HepG2 (cell line): ENCODE data around the gene MT1F. TPM values are rescaled to one million over a fixed set of nuclear protein-coding genes. Genes with fewer than 3 reads are reported as not detected.
A peak's percentile ranks its signal among the peaks of the same experiment; 100 is the strongest.

ENCODE experiments used
- ATAC-seq: fragments of 200-7000 bp; cut with Tn5 transposase; 3 replicates; pipeline ENCODE4 v1.9.1; 2020; ENCODE audit warnings: mild to moderate bottlenecking, moderate library complexity
- BruUV-seq: library from RNA; stranded (reverse); fragments of 400-500 nt; replicated peaks from 2 replicates; lab custom pipeline; 2021; lab: Mats Ljungman, UMichigan
- CTCF ChIA-PET: fragments of 300-600 bp; formaldehyde crosslinking; extraction: SDS; loops from one replicate; lab custom pipeline; 2021; ENCODE audit warnings: low total read pairs, inconsistent platforms, low intra/inter-chr PET ratio; lab: Yijun Ruan, JAX
- POLR2A ChIA-PET: fragments of 350-600 bp; sonication (Branson Sonifier 250); formaldehyde crosslinking; loops from one replicate; lab custom pipeline; 2020; ENCODE audit warnings: antibody characterized with exemption, inconsistent platforms; lab: Yijun Ruan, JAX
- DNase-seq: peaks from one replicate; pipeline ENCODE4 v3.0.0-alpha.2; 2015; ENCODE audit warnings: low spot score
- FAIRE-seq: peaks from 3 replicates; lab custom pipeline; 2011; peaks lifted over from hg19 to GRCh38; lab: Jason Lieb, UNC
- H2AFZ ChIP-seq: one replicate; pipeline ENCODE4 v1.6.1; 2011; ENCODE audit warnings: low read length, inconsistent platforms
- H3K27ac ChIP-seq: fragments of 300-600 bp; 3 replicates; pipeline ENCODE4 v1.8.0; 2011; ENCODE audit warnings: mixed run types, mild to moderate bottlenecking, mixed read lengths, low read length, inconsistent platforms; ENCODE audit not compliant: insufficient read depth; ENCODE audit errors: extremely low read length
- H3K27me3 ChIP-seq, 2 experiments: fragments of 200-600 bp in 1 of 2; 2 replicates in 1 of 2; 3 replicates in 1 of 2; pipeline versions ENCODE4 v1.6.0 to v1.8.0; 2011; ENCODE audit warnings: low read length in 2 of 2, mild to moderate bottlenecking in 2 of 2, moderate library complexity in 2 of 2, inconsistent platforms in 1 of 2; ENCODE audit not compliant: insufficient read depth in 2 of 2, control insufficient read depth in 1 of 2
- H3K36me3 ChIP-seq, 2 experiments: fragments of 200-600 bp in 1 of 2; replicated peaks in 1 of 2; 2 replicates in 1 of 2; 3 replicates in 1 of 2; pipeline versions ENCODE4 v1.5.1 to v1.8.0; 2011; ENCODE audit warnings: low read length in 2 of 2, inconsistent platforms in 1 of 2; ENCODE audit not compliant: insufficient read depth in 2 of 2, control insufficient read depth in 1 of 2
- H3K4me1 ChIP-seq: 2 replicates; pipeline ENCODE4 v1.5.1; 2012; ENCODE audit warnings: low read length, inconsistent platforms; ENCODE audit not compliant: insufficient read depth
- H3K4me2 ChIP-seq: 2 replicates; pipeline ENCODE4 v1.6.0; 2011; ENCODE audit warnings: low read depth, low read length, inconsistent platforms
- H3K4me3 ChIP-seq, 3 experiments: fragments of 200-600 bp in 1 of 3; sonication (generic), shearing (Covaris generic) in 1 of 3; replicated peaks in 1 of 3; 2 replicates each; pipeline ENCODE4 v1.5.1; 2011 to 2016; ENCODE audit warnings: low read length in 3 of 3, inconsistent platforms in 2 of 3, low read depth in 2 of 3, mild to moderate bottlenecking in 2 of 3, control low read depth in 1 of 3, mixed read lengths in 1 of 3; ENCODE audit not compliant: insufficient read depth in 1 of 3
- H3K79me2 ChIP-seq: one replicate; pipeline ENCODE4 v1.6.1; 2011; ENCODE audit warnings: low read length, inconsistent platforms; ENCODE audit not compliant: insufficient read depth
- H3K9ac ChIP-seq: 2 replicates; pipeline ENCODE4 v1.6.0; 2011; ENCODE audit warnings: mild to moderate bottlenecking, low read depth, low read length, inconsistent platforms; ENCODE audit not compliant: insufficient read depth
- H3K9me3 ChIP-seq: 2 replicates; pipeline ENCODE4 v1.5.1; 2012; ENCODE audit warnings: mild to moderate bottlenecking, low read length
- H4K20me1 ChIP-seq: 2 replicates; pipeline ENCODE4 v1.6.0; 2011; ENCODE audit warnings: inconsistent platforms, mild to moderate bottlenecking, low read length, moderate library complexity; ENCODE audit not compliant: insufficient read depth
- ASH2L ChIP-seq: fragments of 300-600, 200-600 bp; sonication (generic); IDR thresholded peaks from 2 replicates; pipeline ENCODE4 v1.7.0; 2017; ENCODE audit warnings: low read depth, mild to moderate bottlenecking, moderate library complexity, mixed read lengths, low read length; ENCODE audit not compliant: insufficient read length
- ATF7-NPFF ChIP-seq: sonication (generic); formaldehyde crosslinking; IDR thresholded peaks from 2 replicates; pipeline ENCODE4 v1.8.1; 2023; ENCODE audit warnings: mild to moderate bottlenecking, low read depth, missing genetic modification reagents, moderate library complexity
- DBP ChIP-seq: sonication (generic); formaldehyde crosslinking; IDR thresholded peaks from 2 replicates; pipeline ENCODE4 v1.4.0; 2020; ENCODE audit warnings: missing genetic modification reagents; ENCODE audit errors: not compliant biosample characterization
- HOXA3 ChIP-seq: sonication (generic); formaldehyde crosslinking; IDR thresholded peaks from 2 replicates; pipeline ENCODE4 v1.5.0; 2020; ENCODE audit warnings: missing genetic modification reagents
- KLF15 ChIP-seq: sonication (generic); formaldehyde crosslinking; IDR thresholded peaks from 2 replicates; pipeline ENCODE4 v1.8.1; 2023; ENCODE audit warnings: borderline replicate concordance, mild to moderate bottlenecking, inconsistent platforms, missing genetic modification reagents, mixed read lengths
- MXD4 ChIP-seq: IDR thresholded peaks from 2 replicates; pipeline ENCODE4 v1.6.1; 2016; ENCODE audit warnings: mild to moderate bottlenecking, missing biosample characterization, missing genetic modification reagents
- NRL ChIP-seq: sonication (generic); formaldehyde crosslinking; IDR thresholded peaks from 2 replicates; pipeline ENCODE4 v1.5.0; 2020; ENCODE audit warnings: missing genetic modification reagents, mild to moderate bottlenecking, moderate library complexity, borderline replicate concordance
- PAWR ChIP-seq: sonication (generic); formaldehyde crosslinking; IDR thresholded peaks from 2 replicates; pipeline ENCODE4 v1.4.0; 2020; ENCODE audit warnings: missing genetic modification reagents, mild to moderate bottlenecking, borderline replicate concordance
- REL ChIP-seq: sonication (generic); formaldehyde crosslinking; conservative IDR thresholded peaks from 2 replicates; pipeline ENCODE4 v1.8.0; 2022; ENCODE audit warnings: mild to moderate bottlenecking, missing genetic modification reagents, moderate library complexity
- ZGPAT ChIP-seq: IDR thresholded peaks from 2 replicates; pipeline ENCODE4 v1.6.1; 2016; ENCODE audit warnings: mild to moderate bottlenecking
- ZNF576 ChIP-seq: sonication (generic); formaldehyde crosslinking; IDR thresholded peaks from 2 replicates; pipeline ENCODE4 v1.4.0; 2020; ENCODE audit warnings: mild to moderate bottlenecking, missing genetic modification reagents
- ZNF678 ChIP-seq: sonication (generic); formaldehyde crosslinking; IDR thresholded peaks from 2 replicates; pipeline ENCODE4 v1.4.0; 2020; ENCODE audit warnings: mild to moderate bottlenecking, missing genetic modification reagents
- ZNF687 ChIP-seq: sonication (generic); formaldehyde crosslinking; IDR thresholded peaks from 2 replicates; pipeline ENCODE4 v1.5.1; 2020; ENCODE audit warnings: mild to moderate bottlenecking, missing genetic modification reagents, moderate library complexity
- ZNF704 ChIP-seq: sonication (generic); formaldehyde crosslinking; IDR thresholded peaks from 2 replicates; pipeline ENCODE4 v1.8.1; 2023; ENCODE audit warnings: mild to moderate bottlenecking, inconsistent platforms, moderate library complexity, missing genetic modification reagents, borderline replicate concordance
- ZNF761 ChIP-seq: sonication (generic); formaldehyde crosslinking; conservative IDR thresholded peaks from 2 replicates; pipeline ENCODE4 v1.4.0; 2020; ENCODE audit warnings: mild to moderate bottlenecking, missing genetic modification reagents
- WGBS: methylation state at CpG from one replicate; pipeline ENCODE4 v1.1.6; 2017; ENCODE audit warnings: low lambda C conversion rate; 5-methylcytosine and 5-hydroxymethylcytosine counted together
- in situ Hi-C: cut with HindIII; loops from 2 replicates; pipeline ENCODE4 v1.10.0; 2017; ENCODE audit warnings: low pct_unique_long_range_greater_than_20kb; ENCODE audit not compliant: extremely low pct_ligation_motif_present
- intact Hi-C: fragments of 100-400 bp; cut with micrococcal nuclease; formaldehyde crosslinking; loops from one replicate; pipeline ENCODE4 v1.10.0; 2022; ENCODE audit not compliant: unreplicated experiment
- polyA plus RNA-seq, 8 experiments: library from polyadenylated mRNA; depleted of rRNA in 3 of 8; stranded (reverse) in 7 of 8; unstranded in 1 of 8; fragments of >200 nt; fragmentation: Illumina TruSeq in 4 of 8; extraction: Trizol in 4 of 8; gene quantifications; 2 replicates each; pipeline versions ENCODE4 v1.2.1 to v1.2.3, GENCODE V29; 2011 to 2016; ENCODE audit warnings: low read depth in 4 of 8, missing spikeins in 1 of 8, mixed read lengths in 1 of 8; ENCODE audit not compliant: insufficient read depth in 1 of 8
- total RNA-seq, 5 experiments: library from RNA; depleted of rRNA; stranded (reverse); fragments of >200 nt; fragmentation: Illumina TruSeq; extraction: Trizol; gene quantifications; 2 replicates each; pipeline ENCODE4 v1.2.3, GENCODE V29; 2016; ENCODE audit warnings: low read depth in 1 of 5

The MT1F gene
- total and polyA plus RNA-seq, 2 of the 13 experiments (the other 11 are each of a cell fraction or from before 2014, with no cell fraction given) = 1.9 to 169 TPM

- in situ Hi-C loops = no loop called here
- POLR2A ChIA-PET = interaction anchor here (1.2 to 5.3 kb wide), 4 partner anchors 15 to 159 kb away, joined by 3 to 83 read pairs (median 10); partner anchors contain the start of genes MT1E, MT1F, MT1X and NUDT21
- 7% methylated on average over 10 of the region's 10 CpGs for WGBS
- CTCF ChIA-PET = no interaction called here
- BruUV-seq = no TSS peak
- peak overlapping the region; percentile 75 to 84 (median 76) for H3K4me3 ChIP-seq
- no peaks in the 10 kb centered on the region; a peak in 1 of 5 replicates for H3K27me3 ChIP-seq
- peak overlapping the region; percentile 68 for H3K9ac ChIP-seq
- no peaks in the 10 kb centered on the region for H3K9me3 ChIP-seq
- H3K79me2 ChIP-seq = no peaks in the 10 kb centered on the region
- peak overlapping the region; percentile 91 for H3K4me2 ChIP-seq
- no peaks in the 10 kb centered on the region for H4K20me1 ChIP-seq
- intact Hi-C loops = no loop called here
- no peaks in the 10 kb centered on the region for H3K36me3 ChIP-seq
- DNase-seq (peak; percentile 35), FAIRE-seq (no peak), ATAC-seq (no peak)
- H3K4me1 ChIP-seq = peaks cover 65% of the 10 kb centered on the region
- no peak overlapping the region for H2AFZ ChIP-seq
- H3K27ac ChIP-seq = no peak overlapping the region
- TF ChIP-seq DBP (CRISPR knock-in tag) (no peak), NRL (CRISPR knock-in tag) (no peak), ZNF576 (no peak), ZNF761 (CRISPR knock-in tag) (0 out of 2 replicates have a peak, but pooled peaks have one; percentile 57), HOXA3 (CRISPR knock-in tag) (0 out of 2 replicates have a peak, but pooled peaks have one; percentile 17), ZNF687 (peak; percentile 50), KLF15 (no peak), ATF7-NPFF (CRISPR knock-in tag) (0 out of 2 replicates have a peak, but pooled peaks have one; percentile 30), PAWR (CRISPR knock-in tag) (no peak), ZNF704 (CRISPR knock-in tag) (0 out of 2 replicates have a peak, but pooled peaks have one; percentile 51), MXD4 (CRISPR knock-in tag) (no peak; the same call in 1 of the 2 replicates), REL (CRISPR knock-in tag) (0 out of 2 replicates have a peak, but pooled peaks have one; percentile 25), ZGPAT (CRISPR knock-in tag) (0 out of 2 replicates have a peak, but pooled peaks have one; percentile 37), ASH2L (no peak), ZNF678 (CRISPR knock-in tag) (0 out of 2 replicates have a peak, but pooled peaks have one; percentile 35)
Observed at GRCh38 chr16:56610017-56610608, 47.6 kb upstream of the MT1F start.
